Psoas muscle (tissue), 8 donors: ENCODE data around the gene KIF21B. TPM values are rescaled to one million over a fixed set of nuclear protein-coding genes. Genes with fewer than 3 reads are reported as not detected.
A peak's percentile ranks its signal among the peaks of the same experiment; 100 is the strongest.

Source experiments
- ATAC-seq, 4 donors: fragments of 200-7000 bp; cut with Tn5 transposase; one replicate each; pipeline ENCODE4 v1.9.1; 2020; ENCODE audit warnings: moderate library complexity in 3 of 4, mild to moderate bottlenecking in 2 of 4
- DNase-seq, 2 donors: peaks; one replicate each; pipeline ENCODE4 v3.0.0-alpha.2; 2020
- H3K27ac ChIP-seq: fragments of 200-600 bp; one replicate; pipeline ENCODE4 v1.8.0; 2022
- H3K27me3 ChIP-seq, 3 donors: fragments of 200-600 bp in 1 of 3; one replicate each; pipeline versions ENCODE4 v1.6.1 to v1.8.0; 2013 to 2022; ENCODE audit warnings: low read length in 2 of 3, mild to moderate bottlenecking in 2 of 3, moderate library complexity in 1 of 3; ENCODE audit not compliant: insufficient read depth in 3 of 3
- H3K36me3 ChIP-seq, 2 donors: fragments of 200-600 bp in 1 of 2; one replicate each; pipeline versions ENCODE4 v1.6.1 to v1.8.0; 2013 to 2022; ENCODE audit warnings: low read depth in 1 of 2, mild to moderate bottlenecking in 1 of 2, moderate library complexity in 1 of 2; ENCODE audit not compliant: insufficient read depth in 1 of 2
- H3K4me1 ChIP-seq: fragments of 200-600 bp; one replicate; pipeline ENCODE4 v1.8.0; 2022
- H3K4me3 ChIP-seq: fragments of 200-600 bp; one replicate; pipeline ENCODE4 v1.8.0; 2022; ENCODE audit warnings: mild to moderate bottlenecking
- H3K9me3 ChIP-seq: fragments of 200-600 bp; one replicate; pipeline ENCODE4 v1.8.0; 2022
- WGBS, 3 donors: extraction: QIAGEN DNeasy Blood & Tissue Kit; methylation state at CpG; one replicate each; pipeline versions ENCODE4 v1.1.6 to v1.1.7; 2013; 5-methylcytosine and 5-hydroxymethylcytosine counted together
- intact Hi-C, 2 donors: fragments of 100-400 bp; cut with DNase I; formaldehyde crosslinking; loops; one replicate each; pipeline versions ENCODE4 v1.11.0 to v1.14.2; 2022
- polyA plus RNA-seq, 3 donors: library from polyadenylated mRNA; stranded (reverse); fragments of 200-250 nt; gene quantifications; one replicate each; pipeline ENCODE4 v1.2.3, GENCODE V29; 2013
- total RNA-seq, 4 donors: library from RNA; stranded (reverse); fragmentation: NEBNext Ultra II Directional in 2 of 4; extraction: Animal tissue kit (Norgen Biotek cat#: 25700) in 2 of 4; gene quantifications; one replicate each; pipeline versions ENCODE4 v1.2.1 to v1.2.4, GENCODE V29; 2021 to 2023
- TF ChIP-seq, protein P1 (sequence below): fragments of 200-600 bp; IDR thresholded peaks from one replicate; pipeline ENCODE4 v1.8.0; 2022; ENCODE audit warnings: antibody characterized with exemption
- donor health status: healthy with polysubstance abuse.
- donor health status: DM: no; HTN: no; CAD: no; lungs with moderate emphysema.
- donor health status: Bipolar disorder and iron deficiency.
- donor health status: healthy.
- donor health status: DM: yes; HTN: yes; CAD: no.
- donor health status: DM: no; HTN: no; CAD: no.
- donor health status: DM: no; HTN: no; CAD: no.
- donor health status: DM: yes; HTN: yes; CAD: no.

KIF21B gene
- total and polyA plus RNA-seq, 7 donors, result 0.04 to 0.81 (median 0.20) TPM

GRCh38 chr1:201051399-201051798, 27.9 kb upstream of the KIF21B start:
- intact Hi-C loops, result no loop called here
- ATAC-seq (no peak), DNase-seq (no peak)
- 79 to 87% (median 83%) methylated on average over 2 of the region's 2 CpGs for WGBS, 3 donors
- no peaks in the 10 kb centered on the region for H3K9me3 ChIP-seq
- no peak overlapping the region for H3K4me3 ChIP-seq
- H3K27ac ChIP-seq, result no peak overlapping the region
- H3K36me3 ChIP-seq, result peaks cover 0 to 99% of the 10 kb centered on the region in 2 donors
- H3K4me1 ChIP-seq, result no peaks in the 10 kb centered on the region
- no peaks in the 10 kb centered on the region for H3K27me3 ChIP-seq
- TF ChIP-seq, protein P1, sequence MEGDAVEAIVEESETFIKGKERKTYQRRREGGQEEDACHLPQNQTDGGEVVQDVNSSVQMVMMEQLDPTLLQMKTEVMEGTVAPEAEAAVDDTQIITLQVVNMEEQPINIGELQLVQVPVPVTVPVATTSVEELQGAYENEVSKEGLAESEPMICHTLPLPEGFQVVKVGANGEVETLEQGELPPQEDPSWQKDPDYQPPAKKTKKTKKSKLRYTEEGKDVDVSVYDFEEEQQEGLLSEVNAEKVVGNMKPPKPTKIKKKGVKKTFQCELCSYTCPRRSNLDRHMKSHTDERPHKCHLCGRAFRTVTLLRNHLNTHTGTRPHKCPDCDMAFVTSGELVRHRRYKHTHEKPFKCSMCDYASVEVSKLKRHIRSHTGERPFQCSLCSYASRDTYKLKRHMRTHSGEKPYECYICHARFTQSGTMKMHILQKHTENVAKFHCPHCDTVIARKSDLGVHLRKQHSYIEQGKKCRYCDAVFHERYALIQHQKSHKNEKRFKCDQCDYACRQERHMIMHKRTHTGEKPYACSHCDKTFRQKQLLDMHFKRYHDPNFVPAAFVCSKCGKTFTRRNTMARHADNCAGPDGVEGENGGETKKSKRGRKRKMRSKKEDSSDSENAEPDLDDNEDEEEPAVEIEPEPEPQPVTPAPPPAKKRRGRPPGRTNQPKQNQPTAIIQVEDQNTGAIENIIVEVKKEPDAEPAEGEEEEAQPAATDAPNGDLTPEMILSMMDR, result no peak

- H3K36me3 ChIP-seq, result peaks cover 0 to 99% of the 10 kb centered on the region in 2 donors
- H3K4me1 ChIP-seq, result no peaks in the 10 kb centered on the region
- H3K27ac ChIP-seq, result no peak overlapping the region
- TF ChIP-seq, protein P1, result no peak
- ATAC-seq (no peak), DNase-seq (no peak)
- H3K4me3 ChIP-seq, result no peak overlapping the region
- H3K9me3 ChIP-seq, result no peaks in the 10 kb centered on the region
- H3K27me3 ChIP-seq, result no peaks in the 10 kb centered on the region
- intact Hi-C loops, result no loop called here
- WGBS, 3 donors, result 74 to 84% (median 81%) methylated on average over 5 of the region's 5 CpGs
These were observed 27.2 kb upstream of the KIF21B start for GRCh38 chr1:201050515-201051277.

GRCh38 chr1:201049248-201049831, 25.8 kb upstream of the KIF21B start:
- 81 to 91% (median 86%) methylated on average over 5 of the region's 5 CpGs for WGBS, 3 donors
- ATAC-seq (no peak), DNase-seq (no peak)
- intact Hi-C loops, result loop anchor here in 1 of 2 donors (10.0 kb wide), 2 partner anchors 155 to 425 kb away; partner anchors contain the start of genes INAVA and KIF14
- H3K4me1 ChIP-seq, result peaks cover 3% of the 10 kb centered on the region
- TF ChIP-seq, protein P1, result no peak
- peaks cover 0 to 99% of the 10 kb centered on the region in 2 donors for H3K36me3 ChIP-seq
- H3K9me3 ChIP-seq, result no peaks in the 10 kb centered on the region
- no peaks in the 10 kb centered on the region for H3K27me3 ChIP-seq
- no peak overlapping the region for H3K4me3 ChIP-seq
- no peak overlapping the region for H3K27ac ChIP-seq

GRCh38 chr1:201048521-201048920, 25.0 kb upstream of the KIF21B start:
- DNase-seq, result peak in 1 of 2 donors; percentile 49
- intact Hi-C loops, result loop anchor here in 1 of 2 donors (10.0 kb wide), 2 partner anchors 154 to 424 kb away; partner anchors contain the start of genes INAVA and KIF14
- Histone ChIP-seq H3K27me3 (no peaks in the 10 kb centered on the region), H3K27ac (no peak overlapping the region), H3K9me3 (no peaks in the 10 kb centered on the region), H3K36me3 (peaks cover 0 to 99% of the 10 kb centered on the region in 2 donors), H3K4me3 (no peak overlapping the region), H3K4me1 (peaks cover 3% of the 10 kb centered on the region)
- WGBS, 3 donors, result 54 to 62% (median 62%) methylated on average over 13 of the region's 13 CpGs
- ATAC-seq, result no peak
- TF ChIP-seq, protein P1, result no peak
